Measurements from ENCODE around the gene DIP2B. TPM values are rescaled to one million over a fixed set of nuclear protein-coding genes. Genes with fewer than 3 reads are reported as not detected.
A peak's percentile ranks its signal among the peaks of the same experiment; 100 is the strongest.

The DIP2B gene
- total and polyA plus RNA-seq, 2 donors from 2014 or later = 4.6 to 23.3 TPM

- H3K4me3 ChIP-seq (ENCODE audit: low read length in 3 of 3) = no peak overlapping the region
- DNase-seq (no peak), FAIRE-seq (no peak)
- H3K36me3 ChIP-seq (ENCODE audit: control insufficient read depth in 2 of 3, insufficient read depth in 3 of 3, low read length in 3 of 3) = peaks cover 0 to 3% (median 0%) of the 10 kb centered on the region in 3 donors
- H3K9ac ChIP-seq (ENCODE audit: low read length in 3 of 3) = no peak overlapping the region
- no peak overlapping the region for H3K27ac ChIP-seq (ENCODE audit: low read depth in 2 of 2, low read length in 2 of 2)
- H3K9me3 ChIP-seq (ENCODE audit: control insufficient read depth in 2 of 3, insufficient read depth in 1 of 3, low read length in 3 of 3) = no peaks in the 10 kb centered on the region
- peaks cover 0 to 6% (median 2%) of the 10 kb centered on the region in 3 donors for H3K4me1 ChIP-seq (ENCODE audit: control insufficient read depth in 2 of 3, insufficient read depth in 2 of 3, low read depth in 1 of 3, low read length in 3 of 3)
- no peaks in the 10 kb centered on the region for H3K27me3 ChIP-seq (ENCODE audit: control insufficient read depth, insufficient read depth, low read length)
- TF ChIP-seq CTCF (IDR thresholded peaks at IDR 0.05; ENCODE audit: borderline replicate concordance, extremely low read depth, insufficient read depth) = no peak
- intact Hi-C loops (cut with DNase I) = no loop called here
These were observed 138.0 kb downstream of the DIP2B start for GRCh38 chr12:50642761-50643160.

DNA sequence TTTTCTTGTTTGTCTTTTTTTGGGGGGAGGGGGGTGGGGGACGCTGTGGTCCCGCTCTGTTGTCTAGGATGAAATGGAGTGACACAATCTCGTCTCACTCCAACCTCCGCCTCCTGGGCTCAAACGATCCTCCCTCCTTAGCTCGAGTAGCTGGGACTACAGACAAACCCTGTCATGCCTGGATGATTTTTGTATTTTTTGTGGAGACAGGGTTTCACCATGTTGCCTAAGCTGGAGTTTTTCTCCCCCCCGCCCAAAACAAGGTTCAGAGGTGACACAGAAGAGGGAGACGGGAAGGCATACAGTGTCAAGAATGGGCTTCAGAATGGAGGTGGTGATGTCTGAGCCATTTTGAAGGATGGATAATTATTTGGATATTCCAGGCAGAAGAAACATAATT is 142.2 kb downstream of the DIP2B start:
- Histone ChIP-seq H3K36me3 (ENCODE audit: control insufficient read depth in 2 of 3, insufficient read depth in 3 of 3, low read length in 3 of 3) (no peaks in the 10 kb centered on the region), H3K4me1 (ENCODE audit: control insufficient read depth in 2 of 3, insufficient read depth in 2 of 3, low read depth in 1 of 3, low read length in 3 of 3) (no peaks in the 10 kb centered on the region), H3K27ac (ENCODE audit: low read depth in 2 of 2, low read length in 2 of 2) (no peak overlapping the region), H3K27me3 (ENCODE audit: control insufficient read depth, insufficient read depth, low read length) (no peaks in the 10 kb centered on the region), H3K9me3 (ENCODE audit: control insufficient read depth in 2 of 3, insufficient read depth in 1 of 3, low read length in 3 of 3) (no peaks in the 10 kb centered on the region), H3K9ac (ENCODE audit: low read length in 3 of 3) (no peak overlapping the region), H3K4me3 (ENCODE audit: low read length in 3 of 3) (no peak overlapping the region)
- intact Hi-C loops (cut with DNase I) = no loop called here
- no peak for TF ChIP-seq CTCF (IDR thresholded peaks at IDR 0.05; ENCODE audit: borderline replicate concordance, extremely low read depth, insufficient read depth)
- FAIRE-seq (no peak), DNase-seq (peak in 4 of 5 donors; percentile 30 to 75 (median 61))

- Histone ChIP-seq H3K27ac (ENCODE audit: low read depth in 2 of 2, low read length in 2 of 2) (no peak overlapping the region), H3K4me1 (ENCODE audit: control insufficient read depth in 2 of 3, insufficient read depth in 2 of 3, low read depth in 1 of 3, low read length in 3 of 3) (no peaks in the 10 kb centered on the region), H3K4me3 (ENCODE audit: low read length in 3 of 3) (no peak overlapping the region), H3K27me3 (ENCODE audit: control insufficient read depth, insufficient read depth, low read length) (no peaks in the 10 kb centered on the region), H3K9me3 (ENCODE audit: control insufficient read depth in 2 of 3, insufficient read depth in 1 of 3, low read length in 3 of 3) (no peaks in the 10 kb centered on the region), H3K36me3 (ENCODE audit: control insufficient read depth in 2 of 3, insufficient read depth in 3 of 3, low read length in 3 of 3) (no peaks in the 10 kb centered on the region), H3K9ac (ENCODE audit: low read length in 3 of 3) (no peak overlapping the region)
- TF ChIP-seq CTCF (IDR thresholded peaks at IDR 0.05; ENCODE audit: borderline replicate concordance, extremely low read depth, insufficient read depth) = no peak
- no peak for DNase-seq
- intact Hi-C loops (cut with DNase I) = no loop called here
- FAIRE-seq = no peak
These were observed 142.7 kb downstream of the DIP2B start for GRCh38 chr12:50647479-50647878.

DNA sequence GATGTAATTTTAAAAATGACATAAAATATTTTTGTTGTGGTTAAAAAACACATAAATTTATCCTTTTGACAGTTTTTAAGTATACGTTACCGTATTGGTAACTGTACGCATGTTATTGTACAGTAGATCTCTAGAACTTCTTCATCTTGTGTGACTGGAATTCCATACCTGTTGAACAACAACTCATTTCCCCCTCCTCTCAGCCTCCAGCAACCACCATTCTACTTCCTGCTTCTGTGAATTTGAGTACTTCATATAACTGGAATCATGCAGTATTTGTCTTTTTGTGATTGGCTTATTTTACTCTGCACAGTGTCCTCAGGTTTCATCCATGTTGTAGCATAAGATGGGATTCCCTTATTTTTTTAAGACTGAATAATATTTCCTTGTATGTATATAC is 145.5 kb downstream of the DIP2B start:
- DNase-seq (no peak), FAIRE-seq (no peak)
- Histone ChIP-seq H3K27ac (ENCODE audit: low read depth in 2 of 2, low read length in 2 of 2) (no peak overlapping the region), H3K27me3 (ENCODE audit: control insufficient read depth, insufficient read depth, low read length) (no peaks in the 10 kb centered on the region), H3K9me3 (ENCODE audit: control insufficient read depth in 2 of 3, insufficient read depth in 1 of 3, low read length in 3 of 3) (no peaks in the 10 kb centered on the region), H3K9ac (ENCODE audit: low read length in 3 of 3) (no peak overlapping the region), H3K36me3 (ENCODE audit: control insufficient read depth in 2 of 3, insufficient read depth in 3 of 3, low read length in 3 of 3) (no peaks in the 10 kb centered on the region), H3K4me3 (ENCODE audit: low read length in 3 of 3) (no peak overlapping the region), H3K4me1 (ENCODE audit: control insufficient read depth in 2 of 3, insufficient read depth in 2 of 3, low read depth in 1 of 3, low read length in 3 of 3) (no peaks in the 10 kb centered on the region)
- intact Hi-C loops (cut with DNase I) = no loop called here
- TF ChIP-seq CTCF (IDR thresholded peaks at IDR 0.05; ENCODE audit: borderline replicate concordance, extremely low read depth, insufficient read depth) = no peak
